HG02588 (cell line): ENCODE results near the gene DCLK2.
"Not testable (repeated sequence)": the region's sequence is repeated elsewhere in the genome, so short reads cannot be mapped to it uniquely, and the experiment has no call there.

Experiments
- ATAC-seq: cut with Tn5 transposase; IDR thresholded peaks from one replicate; pipeline ENCODE4 v1.9.1; 2021; ENCODE audit warnings: mild to moderate bottlenecking, moderate library complexity; ENCODE audit not compliant: unreplicated experiment

DCLK2 gene

DNA sequence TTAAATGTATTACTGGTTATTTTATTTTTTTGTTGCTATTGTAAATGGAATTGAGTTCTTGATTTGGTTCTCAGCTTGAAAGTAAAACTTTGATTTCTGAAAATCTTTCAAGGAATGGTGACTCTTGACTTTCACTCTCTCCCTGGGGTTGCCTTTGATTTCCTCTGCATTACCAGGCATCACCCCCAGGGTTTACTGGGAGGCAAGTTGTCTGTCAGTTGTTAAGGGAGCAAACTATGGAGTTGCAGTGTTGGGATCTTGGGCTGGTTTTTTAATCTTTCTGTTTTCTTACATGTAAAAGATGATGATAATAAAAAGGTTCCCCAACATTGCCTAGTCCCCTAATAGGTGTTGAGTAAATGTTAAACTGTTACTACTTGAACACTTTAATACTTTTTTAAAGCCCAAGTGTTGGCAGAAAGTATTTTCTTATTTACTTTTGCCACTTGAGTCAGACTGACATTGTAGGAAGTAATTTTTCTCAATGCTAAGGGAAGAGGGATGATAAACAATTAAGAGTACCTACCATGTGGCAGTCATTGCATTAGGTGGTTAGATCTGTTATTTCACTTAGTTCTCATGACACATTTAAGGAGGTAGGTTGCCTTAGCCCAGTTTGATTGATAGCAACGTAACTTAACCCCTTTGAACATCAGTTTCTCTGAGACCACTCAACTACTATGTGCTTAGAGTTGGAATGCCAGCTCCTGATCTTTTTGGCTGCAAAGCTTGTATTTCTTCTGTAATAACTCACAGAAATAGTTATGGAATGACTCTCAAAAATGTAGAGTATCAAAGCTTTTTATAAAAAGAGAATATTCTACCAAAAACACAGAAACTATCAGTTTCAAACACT lies 67.1 kb downstream of the DCLK2 start:
- ATAC-seq = no peak

DNA sequence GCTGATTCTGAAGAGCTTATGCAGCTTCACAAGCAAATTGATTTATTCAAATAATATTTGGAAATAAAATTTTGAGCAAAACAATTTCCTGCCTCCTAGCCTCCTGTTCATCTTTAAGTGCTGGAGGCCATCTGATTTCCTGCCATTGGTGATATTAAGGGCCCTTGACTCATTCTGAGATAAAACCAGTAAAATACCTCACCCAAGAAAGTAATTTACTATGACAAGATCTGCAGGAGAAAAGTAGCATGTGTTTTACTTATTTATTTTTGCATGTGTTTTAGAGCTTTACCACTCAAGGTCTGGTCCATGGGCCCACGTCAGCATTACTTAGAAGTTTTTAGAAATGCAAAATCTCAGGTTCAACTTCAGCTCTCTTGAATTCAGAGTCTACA lies 67.7 kb downstream of the DCLK2 start:
- ATAC-seq = no peak

DNA sequence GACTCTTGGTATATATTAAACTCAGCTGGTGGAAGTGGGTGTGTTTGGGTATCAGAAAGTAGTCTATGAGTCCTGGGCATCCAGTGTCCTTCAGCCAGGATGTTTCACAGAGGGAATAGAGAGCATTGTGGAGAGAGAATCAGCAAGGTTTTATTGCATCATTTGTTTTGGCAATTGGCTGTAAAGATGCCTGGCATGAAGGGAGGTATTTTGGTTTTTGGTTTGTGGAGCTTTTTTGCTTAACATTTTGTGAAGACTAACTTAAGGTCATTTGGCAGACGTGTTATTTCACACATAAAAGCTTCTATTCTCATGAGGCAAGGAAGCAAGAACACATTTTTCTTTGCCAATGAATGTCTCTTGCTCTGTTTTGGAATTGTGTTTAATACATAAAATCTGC lies 71.1 kb downstream of the DCLK2 start:
- no peak for ATAC-seq

DNA sequence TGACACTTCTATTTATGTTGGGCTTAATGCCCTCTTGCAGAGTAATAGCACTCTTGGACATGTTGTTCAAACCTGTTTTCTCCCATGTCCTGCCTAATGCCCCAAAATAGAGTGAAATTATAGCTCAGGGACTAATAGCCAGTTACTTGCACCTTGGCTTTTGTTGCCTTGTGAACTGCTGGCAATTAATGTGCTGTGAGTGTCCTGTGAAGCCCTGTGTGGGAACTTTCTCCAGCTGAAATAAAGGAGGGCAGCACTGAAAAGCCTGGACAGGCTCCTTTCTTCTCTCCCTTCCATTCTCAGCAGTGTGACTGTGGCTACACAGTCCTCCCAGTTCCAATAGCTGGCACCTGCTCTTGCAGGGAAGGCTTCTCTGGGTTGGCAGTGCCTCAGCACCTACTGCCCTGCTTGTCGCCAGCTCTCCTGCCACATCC lies 72.4 kb downstream of the DCLK2 start:
- no peak for ATAC-seq

DNA sequence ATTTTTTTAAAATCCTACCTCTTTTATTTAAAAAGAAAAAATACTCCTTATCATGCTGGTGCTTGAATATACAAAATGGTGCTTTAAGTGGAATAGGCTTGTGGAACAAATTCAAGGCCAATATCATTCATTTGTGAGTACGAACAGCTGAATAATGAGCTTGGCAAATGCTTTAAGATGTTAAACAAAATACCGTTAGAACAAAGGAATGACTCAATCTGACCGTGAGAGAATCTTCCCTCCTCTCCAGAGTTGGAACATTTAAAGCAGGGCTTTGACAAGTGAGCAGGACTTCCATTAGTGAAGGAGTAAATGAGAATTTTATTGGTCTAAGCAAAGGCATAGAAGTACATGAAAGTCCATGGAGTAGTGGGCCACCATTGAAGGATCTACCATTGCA lies 74.5 kb downstream of the DCLK2 start:
- no peak for ATAC-seq

DNA sequence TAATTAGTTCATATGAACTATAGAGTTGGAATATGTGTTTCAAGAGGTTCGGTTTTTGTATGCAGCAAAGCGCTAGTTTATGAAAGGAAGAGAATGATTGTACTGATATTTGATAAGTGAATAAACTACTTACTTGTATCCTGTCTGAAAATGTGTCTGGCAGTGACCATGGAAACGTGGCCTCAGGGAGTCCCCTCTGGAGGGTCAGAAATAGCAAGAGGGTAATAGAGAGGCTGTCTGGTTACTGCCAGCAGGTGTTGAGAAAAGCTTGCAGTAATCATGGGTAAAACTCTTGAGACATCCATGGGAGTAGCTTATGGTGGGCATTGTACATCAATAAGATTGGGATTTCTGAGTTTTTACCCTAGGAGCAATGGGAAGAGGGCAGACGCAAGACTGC lies 77.1 kb downstream of the DCLK2 start:
- no peak for ATAC-seq

DNA sequence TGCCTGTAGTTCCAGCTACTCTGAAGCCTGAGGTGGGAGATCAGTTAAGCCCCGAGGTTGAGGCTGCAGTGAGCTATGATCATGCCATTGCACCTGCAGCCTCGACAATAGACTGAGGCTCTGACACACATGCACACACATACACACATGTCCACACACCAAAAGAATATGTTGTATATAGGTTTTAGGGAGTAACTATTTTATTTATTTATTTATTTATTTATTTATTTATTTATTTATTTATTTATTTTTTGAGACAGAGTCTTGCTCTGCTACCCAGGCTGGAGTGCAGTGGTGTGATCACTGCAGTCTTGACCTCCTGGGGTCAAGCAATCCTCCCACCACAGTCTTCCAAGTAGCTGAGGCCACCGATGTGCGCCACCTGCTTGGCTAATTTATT lies 78.3 kb downstream of the DCLK2 start:
- no peak for ATAC-seq

DNA sequence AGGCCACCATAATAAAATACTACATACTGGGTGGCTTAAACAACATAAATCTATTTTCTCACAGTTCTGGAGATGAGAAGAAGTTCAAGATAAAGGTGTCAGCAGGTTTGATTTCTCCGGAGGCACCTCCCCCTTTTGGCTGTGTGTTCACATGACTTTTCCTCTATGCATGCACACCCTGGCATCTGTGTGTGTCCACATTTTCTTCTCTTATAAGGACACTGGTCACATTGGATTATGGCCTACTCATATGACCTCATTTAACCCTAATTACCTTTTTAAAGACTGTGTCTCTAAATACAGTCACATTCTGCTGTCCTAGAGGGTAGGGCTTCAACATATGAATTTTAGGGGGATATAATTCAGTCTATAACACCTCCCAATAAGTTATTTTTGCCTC lies 79.8 kb downstream of the DCLK2 start:
- ATAC-seq = no peak

DNA sequence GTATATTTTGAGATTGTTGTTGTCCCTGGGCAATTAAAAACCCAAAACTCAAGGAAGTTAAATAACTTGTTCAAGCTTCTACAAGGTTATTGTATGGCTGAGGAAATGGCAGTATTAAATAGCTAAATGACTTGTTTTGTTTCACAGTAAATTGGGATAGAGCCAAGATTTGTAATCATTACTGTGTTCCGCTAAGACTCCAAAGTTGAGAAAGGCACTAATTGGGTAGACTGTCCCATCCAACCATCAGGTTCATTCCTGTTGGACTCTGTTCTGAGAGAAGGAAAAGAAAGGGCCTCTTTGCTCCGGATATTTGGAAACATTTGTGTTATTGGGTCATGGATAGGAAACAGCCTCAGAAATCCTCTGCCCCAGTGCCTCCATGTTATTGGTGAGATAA lies 82.2 kb downstream of the DCLK2 start:
- no peak for ATAC-seq

DNA sequence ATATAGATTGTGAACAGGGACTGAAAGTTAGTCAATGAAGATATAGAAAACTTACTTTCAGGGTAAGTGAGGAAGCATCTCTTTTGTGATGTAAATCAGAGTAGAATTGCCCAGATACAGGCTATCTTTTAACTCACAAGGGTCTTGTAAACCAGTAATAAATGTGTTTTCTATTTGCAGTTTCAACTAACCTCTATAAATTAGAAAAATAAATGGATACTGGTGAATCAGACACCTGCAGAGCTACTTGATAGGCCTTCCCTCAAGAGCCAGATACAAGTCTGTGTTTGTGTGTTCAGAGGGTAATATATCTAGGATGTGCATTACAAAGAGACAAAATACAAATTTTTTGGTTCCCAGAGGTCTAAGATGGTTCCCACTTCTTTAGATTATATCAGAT lies 82.9 kb downstream of the DCLK2 start:
- no peak for ATAC-seq

DNA sequence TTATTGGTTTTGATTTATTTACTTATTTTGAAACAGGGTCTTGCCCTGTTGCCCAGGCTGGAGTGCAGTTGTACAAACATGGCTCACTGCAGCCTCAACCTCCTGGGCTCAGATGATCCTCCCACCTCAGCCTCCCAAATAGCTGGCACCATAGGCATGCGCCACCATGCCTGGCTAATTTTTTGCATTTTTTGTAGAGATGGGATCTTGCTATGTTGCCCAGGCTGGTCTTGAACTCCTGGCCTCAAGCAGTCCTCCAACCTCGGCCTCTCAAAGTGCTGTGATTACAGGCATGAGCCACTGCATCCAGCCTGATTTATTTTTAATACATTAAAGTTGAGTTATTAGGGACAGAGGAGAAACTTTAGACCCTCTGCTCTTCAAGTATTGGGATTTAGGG lies 83.8 kb downstream of the DCLK2 start:
- ATAC-seq = not testable (repeated sequence)

DNA sequence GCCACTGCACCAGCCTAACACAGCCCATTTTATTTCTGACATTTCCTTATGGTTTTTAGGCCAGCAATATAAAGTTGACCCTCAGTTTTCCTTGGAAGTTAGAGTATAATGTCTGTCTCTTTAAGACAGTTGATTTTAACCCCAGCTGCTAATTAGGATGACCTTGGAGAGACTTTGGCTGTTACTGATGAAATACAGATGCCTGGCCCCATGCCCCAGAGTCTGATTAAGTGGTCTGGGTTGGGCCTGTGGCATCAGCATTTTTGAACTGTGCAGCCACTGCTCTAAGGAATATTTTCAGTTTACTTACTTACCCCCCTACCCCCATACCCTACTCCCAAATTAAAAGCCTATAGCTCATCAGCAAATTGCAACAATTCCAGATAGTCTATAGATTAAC lies 85.8 kb downstream of the DCLK2 start:
- no peak for ATAC-seq

DNA sequence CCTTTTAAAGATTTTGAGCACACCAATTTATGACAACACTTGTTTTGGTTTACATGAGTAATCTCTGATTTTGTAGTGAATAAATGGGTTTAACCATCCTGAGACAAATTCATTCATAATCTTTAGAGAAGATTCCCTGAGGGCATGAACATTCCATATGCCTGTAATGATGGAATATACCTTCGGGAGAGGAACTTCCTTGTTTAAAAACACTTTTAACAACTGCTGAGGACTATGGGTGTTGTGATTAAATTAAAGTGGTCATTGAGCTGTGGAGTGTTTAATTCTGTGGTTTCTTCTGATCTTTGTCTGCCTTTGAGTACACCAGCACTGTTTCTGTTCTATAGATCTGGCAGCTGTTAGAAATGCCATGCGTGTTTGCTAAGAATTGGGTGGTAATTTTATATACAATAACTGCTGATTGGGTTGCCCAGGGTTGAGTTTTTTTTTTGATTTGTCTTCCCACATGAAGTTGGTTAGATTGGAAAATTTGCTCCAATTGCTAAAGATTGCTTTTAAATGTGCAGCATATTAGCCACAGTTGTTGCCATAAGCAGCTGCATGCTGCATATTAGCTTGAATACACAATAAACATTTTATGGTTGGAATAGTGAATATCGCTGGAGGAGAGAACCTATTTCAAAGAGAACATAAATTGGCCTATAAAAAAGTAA lies 86.8 kb downstream of the DCLK2 start:
- ATAC-seq = no peak

DNA sequence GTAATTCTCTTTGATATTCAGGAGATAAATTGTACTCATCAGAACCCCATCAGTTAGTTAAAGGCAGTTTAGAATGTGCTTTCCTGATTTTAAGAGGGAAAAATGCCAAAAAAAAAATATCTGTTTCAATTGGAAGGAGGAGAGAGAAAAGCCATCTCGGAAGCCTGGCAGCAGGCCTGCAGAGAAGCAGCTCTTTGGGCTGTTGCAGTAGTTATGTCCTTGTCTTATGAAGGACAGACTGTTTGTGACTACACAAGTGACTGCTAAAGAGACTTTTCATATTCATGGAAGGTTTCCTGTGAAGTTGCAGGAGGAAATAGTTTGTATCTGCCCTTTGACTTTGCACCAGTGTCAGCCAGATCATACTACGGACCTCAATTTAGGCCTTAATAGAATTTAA lies 88.8 kb downstream of the DCLK2 start:
- ATAC-seq = no peak

DNA sequence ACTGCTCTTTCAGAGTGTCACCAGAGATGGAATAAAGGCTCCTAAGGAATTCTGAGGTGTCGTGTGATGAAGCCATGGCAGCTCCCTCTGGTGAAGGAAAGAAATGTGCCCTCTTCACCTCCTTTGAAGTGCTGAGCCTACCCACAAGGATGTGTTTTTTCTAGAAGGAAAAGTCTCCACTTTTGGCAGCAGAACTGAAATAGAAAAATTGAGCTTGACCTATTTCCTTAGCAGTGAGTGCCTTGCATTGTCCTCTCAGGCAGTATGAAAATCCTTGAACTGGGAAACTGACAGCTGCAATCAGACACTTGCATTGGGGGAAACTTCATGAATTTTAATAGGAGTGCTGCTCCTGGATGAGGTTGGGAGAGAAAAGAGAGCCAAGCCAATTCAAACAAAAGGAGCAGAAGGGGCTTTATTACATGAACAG lies 95.2 kb downstream of the DCLK2 start:
- no peak for ATAC-seq

DNA sequence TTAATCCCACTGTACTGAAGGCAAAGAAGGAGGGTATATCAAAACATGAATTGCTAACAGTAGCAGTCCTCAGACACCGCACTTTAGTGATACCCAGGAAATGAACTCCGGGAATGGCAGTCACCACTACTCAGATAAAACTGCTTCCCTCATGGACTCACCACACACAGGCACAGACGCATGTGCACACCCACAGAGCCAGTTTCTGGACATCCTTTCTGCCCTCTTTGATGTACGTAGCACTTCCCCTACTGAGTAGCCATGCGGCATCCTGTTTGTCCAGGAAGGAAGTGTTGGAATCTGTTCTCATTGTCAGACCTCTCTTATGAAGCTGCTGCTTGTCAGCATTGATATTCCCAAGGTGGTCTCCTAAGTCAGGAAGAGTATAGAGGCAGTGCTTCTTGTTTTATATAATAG lies 95.7 kb downstream of the DCLK2 start:
- no peak for ATAC-seq

DNA sequence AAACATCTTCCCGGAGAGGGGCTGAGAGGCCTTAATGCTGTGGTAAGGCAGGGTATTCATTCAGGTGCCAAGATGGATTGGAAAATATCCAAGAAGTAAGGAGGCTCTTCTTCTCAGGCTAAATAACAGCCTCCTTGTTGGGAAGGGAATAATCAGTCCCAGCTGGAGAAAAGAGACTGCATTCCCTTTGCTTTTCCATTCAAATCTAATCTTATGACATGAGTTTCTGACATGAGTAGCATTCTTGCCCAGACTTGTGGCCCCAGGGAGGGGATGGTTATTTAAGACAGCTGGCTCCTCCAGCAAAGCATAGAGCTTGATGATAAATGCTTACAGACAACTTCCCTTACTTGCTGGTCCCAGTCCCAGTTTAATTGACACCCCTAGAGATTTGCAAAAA lies 98.3 kb downstream of the DCLK2 start:
- no peak for ATAC-seq

DNA sequence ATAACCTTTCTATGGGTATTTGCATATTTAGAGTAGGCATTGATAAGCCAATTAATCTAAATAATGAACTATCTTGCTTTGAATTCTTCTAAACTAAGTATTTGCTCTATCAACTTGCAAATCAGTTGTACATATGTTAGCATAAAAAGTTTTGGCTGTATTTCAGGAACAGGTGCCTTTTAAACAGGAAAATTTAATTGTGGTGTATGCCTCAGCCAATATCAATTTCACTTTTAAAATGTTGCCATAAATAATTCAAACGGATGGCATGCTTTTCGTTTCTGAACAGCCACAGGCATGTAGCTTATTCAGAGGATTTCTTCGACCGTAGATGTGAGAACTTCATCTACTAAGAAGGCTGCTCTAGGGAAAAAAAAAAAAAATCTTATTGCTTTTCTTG lies 99.9 kb downstream of the DCLK2 start:
- no peak for ATAC-seq

DNA sequence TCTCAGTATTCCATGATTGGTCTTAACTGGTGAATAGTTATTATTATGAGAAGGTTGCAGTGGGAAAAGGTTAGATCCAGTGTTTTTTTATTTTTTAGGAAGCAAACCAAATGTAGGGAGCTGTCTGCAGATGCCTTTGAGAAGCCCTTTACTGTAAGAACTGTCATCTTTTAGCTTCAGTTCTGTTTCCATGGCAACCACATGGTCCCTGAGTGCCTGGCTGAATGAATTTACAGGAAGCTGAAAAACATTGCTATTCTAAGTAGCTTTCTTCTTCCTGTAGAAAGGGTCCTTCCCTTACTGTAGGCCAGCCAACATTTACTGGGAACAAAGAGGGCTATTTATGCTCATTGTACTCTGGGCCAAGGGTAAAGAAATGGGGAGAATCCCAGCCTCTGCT lies 103.3 kb downstream of the DCLK2 start:
- no peak for ATAC-seq

DNA sequence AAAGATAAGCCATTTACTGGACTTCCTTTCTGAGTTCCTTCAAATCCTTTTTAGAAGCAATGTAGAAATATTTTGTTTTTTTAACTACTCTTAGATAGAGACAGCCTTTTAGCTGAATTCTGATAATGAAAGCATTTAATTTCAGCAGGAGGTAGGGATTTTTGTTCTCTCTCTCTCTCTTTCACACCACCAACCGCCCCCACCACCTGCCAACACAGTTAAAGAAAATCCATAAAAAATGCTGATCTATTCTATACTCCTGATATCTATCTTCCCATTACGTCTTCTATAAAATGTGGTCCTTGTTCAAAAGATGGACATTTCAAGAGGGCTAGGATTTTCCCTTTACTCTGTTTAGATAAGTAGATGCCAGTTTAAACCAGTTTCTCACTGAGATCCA lies 104.5 kb downstream of the DCLK2 start:
- ATAC-seq = no peak

DNA sequence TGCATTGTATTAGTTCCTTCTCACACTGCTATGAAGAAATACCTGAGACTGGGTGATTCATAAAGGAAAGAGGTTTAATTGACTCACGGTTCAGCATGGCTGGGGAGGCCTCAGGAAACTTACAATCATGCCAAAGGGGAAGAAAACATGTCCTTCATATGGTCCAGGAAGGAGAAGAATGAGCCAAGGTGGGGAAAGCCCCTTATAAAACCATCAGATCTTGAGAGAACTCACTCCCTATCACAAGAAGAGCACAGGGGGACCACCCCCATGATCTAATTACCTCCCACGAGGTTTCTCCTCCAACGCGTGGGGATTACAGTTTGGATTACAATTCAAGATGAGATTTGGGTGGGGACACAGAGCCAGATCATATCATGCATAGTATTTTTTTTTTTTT lies 106.8 kb downstream of the DCLK2 start:
- not testable (repeated sequence) for ATAC-seq

DNA sequence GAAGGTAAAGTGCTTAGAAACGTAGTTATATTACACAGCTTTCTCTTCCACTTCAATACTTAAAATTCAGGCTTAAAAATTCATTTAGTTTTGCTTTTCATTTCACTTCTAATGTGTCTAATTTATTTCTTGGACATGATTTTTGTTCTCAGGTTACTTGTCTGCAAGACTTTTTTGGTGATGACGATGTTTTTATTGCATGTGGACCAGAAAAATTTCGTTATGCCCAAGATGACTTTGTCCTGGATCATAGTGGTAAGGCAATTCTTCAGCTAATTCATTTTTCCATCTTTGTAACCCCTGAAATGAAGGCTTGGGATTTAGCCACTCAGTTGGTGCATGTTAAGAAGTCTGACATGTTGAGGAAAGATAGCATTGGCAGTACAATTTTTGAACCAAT lies 114.7 kb downstream of the DCLK2 start:
- no peak for ATAC-seq
